Liver (tissue), 9 donors: Measurements from ENCODE around the gene PGAM2. TPM values are rescaled to one million over a fixed set of nuclear protein-coding genes. Genes with fewer than 3 reads are reported as not detected.

Experiments used
- DNase-seq: peaks from one replicate; pipeline ENCODE4 v3.0.0-alpha.2; 2017; ENCODE audit warnings: low spot score
- H3K27ac ChIP-seq, 2 donors: one replicate each; pipeline ENCODE4 v1.7.0; 2013; ENCODE audit warnings: inconsistent platforms in 2 of 2, low read length in 2 of 2, control low read depth in 1 of 2, low read depth in 1 of 2, mild to moderate bottlenecking in 1 of 2
- H3K27me3 ChIP-seq, 4 donors: one replicate each; pipeline versions ENCODE4 v1.6.1 to v1.7.0; 2013; ENCODE audit warnings: low read length in 3 of 4, inconsistent platforms in 1 of 4, mild to moderate bottlenecking in 1 of 4, moderate library complexity in 1 of 4; ENCODE audit not compliant: control insufficient read depth in 4 of 4, insufficient read depth in 4 of 4
- H3K36me3 ChIP-seq, 4 donors: one replicate each; pipeline versions ENCODE4 v1.6.1 to v1.7.0; 2013; ENCODE audit warnings: low read length in 3 of 4, mild to moderate bottlenecking in 3 of 4, low read depth in 1 of 4, moderate library complexity in 1 of 4; ENCODE audit not compliant: control insufficient read depth in 4 of 4, insufficient read depth in 3 of 4
- H3K4me1 ChIP-seq, 4 donors: one replicate each; pipeline versions ENCODE4 v1.6.1 to v1.7.0; 2013; ENCODE audit warnings: low read length in 3 of 4, mild to moderate bottlenecking in 3 of 4, moderate library complexity in 1 of 4; ENCODE audit not compliant: control insufficient read depth in 4 of 4, insufficient read depth in 4 of 4
- H3K4me3 ChIP-seq, 3 donors: one replicate each; pipeline versions ENCODE4 v1.6.1 to v1.7.0; 2013; ENCODE audit warnings: low read length in 3 of 3, control low read depth in 1 of 3, low read depth in 1 of 3, mild to moderate bottlenecking in 1 of 3
- H3K9ac ChIP-seq, 2 donors: one replicate each; pipeline ENCODE4 v1.7.0; 2013; ENCODE audit warnings: low read length in 2 of 2, mild to moderate bottlenecking in 2 of 2, moderate library complexity in 2 of 2, control low read depth in 1 of 2, low read depth in 1 of 2
- H3K9me3 ChIP-seq, 4 donors: one replicate each; pipeline versions ENCODE4 v1.6.1 to v1.7.0; 2013; ENCODE audit warnings: low read length in 3 of 4; ENCODE audit not compliant: control insufficient read depth in 4 of 4
- ATF3 ChIP-seq: IDR thresholded peaks from 2 replicates; pipeline ENCODE4 v1.6.1; 2016; ENCODE audit warnings: antibody characterized with exemption
- CTCF ChIP-seq: fragments of 150-350 bp; IDR thresholded peaks from 2 replicates; pipeline ENCODE4 v1.5.1; 2017; ENCODE audit warnings: improper control_type of control experiment, low read depth, low read length; ENCODE audit not compliant: missing input control
- EGR1 ChIP-seq, 2 donors: IDR thresholded peaks; 2 replicates each; pipeline ENCODE4 v1.6.1; 2016 to 2018; ENCODE audit warnings: antibody characterized with exemption in 2 of 2, low read depth in 2 of 2
- FOXA1 ChIP-seq: IDR thresholded peaks from 2 replicates; pipeline ENCODE4 v1.6.1; 2016; ENCODE audit warnings: antibody characterized with exemption
- FOXA2 ChIP-seq: IDR thresholded peaks from 2 replicates; pipeline ENCODE4 v1.6.1; 2016; ENCODE audit warnings: antibody characterized with exemption
- HNF4A ChIP-seq, 2 donors: conservative IDR thresholded peaks; 2 replicates each; pipeline ENCODE4 v1.6.1; 2016; ENCODE audit warnings: antibody characterized with exemption in 2 of 2, mild to moderate bottlenecking in 2 of 2
- HNF4G ChIP-seq: IDR thresholded peaks from 2 replicates; pipeline ENCODE4 v1.6.1; 2016; ENCODE audit warnings: antibody characterized with exemption
- JUND ChIP-seq, 2 donors: IDR thresholded peaks; 2 replicates each; pipeline ENCODE4 v1.6.1; 2016; ENCODE audit warnings: antibody characterized with exemption in 2 of 2
- MAX ChIP-seq: IDR thresholded peaks from 2 replicates; pipeline ENCODE4 v1.6.1; 2016; ENCODE audit warnings: antibody characterized with exemption
- NR2F2 ChIP-seq: IDR thresholded peaks from 2 replicates; pipeline ENCODE4 v1.6.1; 2016; ENCODE audit warnings: antibody characterized with exemption
- RAD21 ChIP-seq, 2 donors: IDR thresholded peaks; 2 replicates each; pipeline ENCODE4 v1.6.1; 2016; ENCODE audit warnings: antibody characterized with exemption in 2 of 2, mild to moderate bottlenecking in 2 of 2
- RXRA ChIP-seq, 2 donors: IDR thresholded peaks; 2 replicates each; pipeline ENCODE4 v1.6.1; 2017 to 2018; ENCODE audit warnings: antibody characterized with exemption in 2 of 2, mild to moderate bottlenecking in 1 of 2
- SP1 ChIP-seq: IDR thresholded peaks from 2 replicates; pipeline ENCODE4 v1.6.1; 2018; ENCODE audit warnings: antibody characterized with exemption, mild to moderate bottlenecking
- TAF1 ChIP-seq: conservative IDR thresholded peaks from 2 replicates; pipeline ENCODE4 v1.6.1; 2016; ENCODE audit warnings: antibody characterized with exemption, mild to moderate bottlenecking
- YY1 ChIP-seq: IDR thresholded peaks from 2 replicates; pipeline ENCODE4 v1.6.1; 2016; ENCODE audit warnings: antibody characterized with exemption, mild to moderate bottlenecking
- ZBTB33 ChIP-seq: IDR thresholded peaks from 2 replicates; pipeline ENCODE4 v1.6.1; 2016; ENCODE audit warnings: antibody characterized with exemption
- WGBS: extraction: QIAGEN DNeasy Blood & Tissue Kit; methylation state at CpG from one replicate; pipeline ENCODE4 v1.1.7; 2013; 5-methylcytosine and 5-hydroxymethylcytosine counted together
- polyA plus RNA-seq, 2 donors: library from polyadenylated mRNA; stranded (reverse) in 1 of 2; unstranded in 1 of 2; fragments of 200-250 nt in 1 of 2; fragments of >200 nt in 1 of 2; fragmentation: Nextera tagmentation in 1 of 2; extraction: Ambion mirVana in 1 of 2; gene quantifications; one replicate each; pipeline versions ENCODE4 v1.2.1 to v1.2.3, GENCODE V29; 2013 to 2015
- total RNA-seq, 2 donors: library from RNA; depleted of rRNA; stranded (reverse); fragments of >200 nt; gene quantifications; one replicate each; pipeline ENCODE4 v1.2.3, GENCODE V29; 2014
- donor health status: healthy.
- donor health status: healthy.
- donor health status: healthy.
- donor health status: healthy.
- donor health status: healthy.

Gene PGAM2
- total and polyA plus RNA-seq, 4 donors, result 0.13 to 2.3 (median 0.49) TPM

GRCh38 chr7:44071726-44072363 is 6.5 kb upstream of the PGAM2 start:
- no peaks in the 10 kb centered on the region for H3K27me3 ChIP-seq
- peaks cover 0 to 5% (median 1%) of the 10 kb centered on the region in 4 donors for H3K36me3 ChIP-seq
- no peak for DNase-seq
- H3K27ac ChIP-seq, result no peak overlapping the region
- peak in 1 of 2 donors; percentile 15 for TF ChIP-seq HNF4A (conservative IDR thresholded peaks at IDR 0.05)
- no peak for TF ChIP-seq RAD21 (IDR thresholded peaks at IDR 0.05)
- 77% methylated on average over 9 of the region's 9 CpGs for WGBS
- H3K4me1 ChIP-seq, result peaks cover 24 to 43% (median 41%) of the 10 kb centered on the region in 4 donors
- H3K9me3 ChIP-seq, result no peaks in the 10 kb centered on the region
- H3K4me3 ChIP-seq, result no peak overlapping the region
- no peak overlapping the region for H3K9ac ChIP-seq

GRCh38 chr7:44068054-44068453 is 2.7 kb upstream of the PGAM2 start:
- Histone ChIP-seq H3K4me3 (no peak overlapping the region), H3K4me1 (peaks cover 4 to 28% (median 15%) of the 10 kb centered on the region in 4 donors), H3K9me3 (no peaks in the 10 kb centered on the region), H3K36me3 (peaks cover 0 to 3% (median 1%) of the 10 kb centered on the region in 4 donors), H3K27ac (no peak overlapping the region), H3K27me3 (no peaks in the 10 kb centered on the region), H3K9ac (no peak overlapping the region)
- DNase-seq, result no peak
- TF ChIP-seq NR2F2 (no peak), ATF3 (no peak), JUND (IDR thresholded peaks at IDR 0.05) (no peak), TAF1 (no peak), ZBTB33 (no peak), YY1 (no peak), CTCF (no peak), RAD21 (IDR thresholded peaks at IDR 0.05) (no peak), EGR1 (IDR thresholded peaks at IDR 0.05; ENCODE audit: low read depth in 2 of 2) (no peak), MAX (no peak), RXRA (IDR thresholded peaks at IDR 0.05) (no peak), FOXA2 (no peak), HNF4G (no peak), SP1 (no peak), FOXA1 (no peak)
- WGBS, result 66% methylated on average over 7 of the region's 7 CpGs
